Neuronal stem cell (in vitro differentiated cells): ENCODE data around the gene SWAP70.

Source experiments
- DNase-seq: peaks from one replicate; pipeline ENCODE4 v3.0.0-alpha.2; 2013; ENCODE audit warnings: low spot score
- H2AFZ ChIP-seq: one replicate; pipeline ENCODE4 v1.6.1; 2013; ENCODE audit warnings: mild to moderate bottlenecking, low read length, inconsistent platforms
- H2AK5ac ChIP-seq: 2 replicates; pipeline ENCODE4 v1.6.1; 2013; ENCODE audit warnings: low read depth, mild to moderate bottlenecking, inconsistent platforms, low read length, moderate library complexity, mixed read lengths
- H2BK120ac ChIP-seq: 2 replicates; pipeline ENCODE4 v1.6.1; 2013; ENCODE audit warnings: low read depth, mild to moderate bottlenecking, inconsistent platforms, low read length, moderate library complexity, mixed read lengths
- H2BK12ac ChIP-seq: one replicate; pipeline ENCODE4 v1.6.1; 2013; ENCODE audit warnings: low read length, inconsistent platforms
- H2BK15ac ChIP-seq: 2 replicates; pipeline ENCODE4 v1.6.1; 2013; ENCODE audit warnings: mild to moderate bottlenecking, low read length, inconsistent platforms, mixed read lengths
- H2BK5ac ChIP-seq: one replicate; pipeline ENCODE4 v1.6.1; 2013; ENCODE audit warnings: inconsistent platforms, mild to moderate bottlenecking, low read length, moderate library complexity
- H3K14ac ChIP-seq: one replicate; pipeline ENCODE4 v1.6.1; 2013; ENCODE audit warnings: low read length, inconsistent platforms
- H3K18ac ChIP-seq: 2 replicates; pipeline ENCODE4 v1.6.1; 2013; ENCODE audit warnings: low read length, inconsistent platforms
- H3K23ac ChIP-seq: 2 replicates; pipeline ENCODE4 v1.6.1; 2013; ENCODE audit warnings: low read depth, mild to moderate bottlenecking, mixed read lengths, low read length, inconsistent platforms; ENCODE audit not compliant: poor library complexity
- H3K27ac ChIP-seq: replicated peaks from 3 replicates; pipeline ENCODE4 v1.5.1; 2013; ENCODE audit warnings: low read length, inconsistent platforms
- H3K27me3 ChIP-seq, 3 experiments: 2 replicates each; pipeline ENCODE4 v1.6.1; 2013; ENCODE audit warnings: low read length in 3 of 3, mild to moderate bottlenecking in 2 of 3, inconsistent platforms in 1 of 3, low read depth in 1 of 3, mixed read lengths in 1 of 3, moderate library complexity in 1 of 3; ENCODE audit not compliant: control insufficient read depth in 3 of 3, insufficient read depth in 3 of 3
- H3K36me3 ChIP-seq, 2 donors: replicated peaks in 1 of 2; 2 replicates each; pipeline ENCODE4 v1.6.1; 2013; ENCODE audit warnings: low read length in 2 of 2; ENCODE audit not compliant: control insufficient read depth in 2 of 2, insufficient read depth in 2 of 2
- H3K4ac ChIP-seq: 2 replicates; pipeline ENCODE4 v1.6.1; 2013; ENCODE audit warnings: inconsistent platforms, mild to moderate bottlenecking, low read length, moderate library complexity
- H3K4me1 ChIP-seq, 2 donors: 1 replicate in 1 of 2; 2 replicates in 1 of 2; pipeline ENCODE4 v1.6.1; 2013; ENCODE audit warnings: low read length in 2 of 2, low read depth in 1 of 2; ENCODE audit not compliant: control insufficient read depth in 2 of 2, insufficient read depth in 1 of 2
- H3K4me2 ChIP-seq: one replicate; pipeline ENCODE4 v1.6.1; 2013; ENCODE audit warnings: mild to moderate bottlenecking, low read length, inconsistent platforms; ENCODE audit not compliant: insufficient read depth, poor library complexity, severe bottlenecking
- H3K4me3 ChIP-seq, 2 donors: 2 replicates each; pipeline ENCODE4 v1.5.1; 2013; ENCODE audit warnings: low read length in 2 of 2, mild to moderate bottlenecking in 2 of 2, inconsistent platforms in 1 of 2, moderate library complexity in 1 of 2
- H3K79me1 ChIP-seq: one replicate; pipeline ENCODE4 v1.6.1; 2013; ENCODE audit warnings: low read depth, mild to moderate bottlenecking, inconsistent platforms, low read length, moderate library complexity
- H3K9ac ChIP-seq: one replicate; pipeline ENCODE4 v1.6.1; 2013; ENCODE audit warnings: mild to moderate bottlenecking, low read depth, low read length, inconsistent platforms; ENCODE audit not compliant: poor library complexity
- H3K9me3 ChIP-seq, 2 donors: replicated peaks in 1 of 2; 2 replicates each; pipeline versions ENCODE3 to v1.6.1; 2013; ENCODE audit warnings: low read length in 2 of 2, mild to moderate bottlenecking in 2 of 2, inconsistent platforms in 1 of 2, low read depth in 1 of 2, mixed read lengths in 1 of 2, moderate library complexity in 1 of 2; ENCODE audit not compliant: control insufficient read depth in 2 of 2, insufficient read depth in 1 of 2
- H4K8ac ChIP-seq: one replicate; pipeline ENCODE4 v1.6.1; 2013; ENCODE audit warnings: low read depth, mild to moderate bottlenecking, inconsistent platforms, low read length, moderate library complexity
- H4K91ac ChIP-seq: one replicate; pipeline ENCODE4 v1.6.1; 2013; ENCODE audit warnings: low read length, low read depth, mild to moderate bottlenecking, inconsistent platforms; ENCODE audit not compliant: poor library complexity
- WGBS, 2 donors: extraction: QIAGEN DNeasy Blood & Tissue Kit; methylation state at CpG; one replicate each; pipeline ENCODE4 v1.1.7; 2013; ENCODE audit warnings: missing lambda C conversion rate in 2 of 2, mixed read lengths in 1 of 2; ENCODE audit not compliant: insufficient read length in 2 of 2, insufficient replicate concordance in 1 of 2; ENCODE audit errors: extremely low coverage in 2 of 2; 5-methylcytosine and 5-hydroxymethylcytosine counted together

Gene SWAP70

DNA sequence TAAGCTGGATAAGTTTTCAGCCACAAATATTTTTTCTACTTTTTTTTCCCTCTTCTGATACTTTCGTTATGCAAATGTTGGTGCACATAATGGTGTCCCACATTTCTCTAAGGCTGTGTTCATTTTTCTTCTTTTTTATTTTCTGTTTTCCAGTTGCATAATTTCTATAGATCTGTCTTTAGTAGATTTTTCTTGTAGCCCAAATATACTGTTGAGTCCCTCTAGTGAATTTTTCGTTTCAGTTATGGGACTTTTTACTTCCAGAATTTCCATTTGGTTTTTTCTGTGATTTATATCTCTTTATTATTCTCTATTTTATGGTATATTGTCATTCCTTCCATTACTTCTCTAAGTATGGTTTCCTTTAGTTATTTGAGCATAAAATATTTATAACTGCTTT, 72.0 kb downstream of the SWAP70 start:
- Histone ChIP-seq H3K4me1 (peaks cover 0 to 2% of the 10 kb centered on the region in 2 donors), H2BK5ac (no peak overlapping the region), H3K4me3 (no peak overlapping the region), H3K4ac (no peak overlapping the region), H3K27me3 (no peaks in the 10 kb centered on the region), H3K18ac (no peak overlapping the region), H2AK5ac (no peak overlapping the region), H3K4me2 (no peak overlapping the region), H4K91ac (no peak overlapping the region), H2AFZ (no peak overlapping the region), H3K23ac (no peak overlapping the region), H3K9ac (no peak overlapping the region), H2BK12ac (no peak overlapping the region), H3K27ac (no peak overlapping the region), H4K8ac (no peak overlapping the region), H3K36me3 (peaks cover 24 to 56% of the 10 kb centered on the region in 2 donors), H3K14ac (no peak overlapping the region), H2BK120ac (no peak overlapping the region), H2BK15ac (no peak overlapping the region), H3K79me1 (no peaks in the 10 kb centered on the region), H3K9me3 (peaks cover 6 to 27% of the 10 kb centered on the region in 2 donors)
- WGBS, 2 donors: no CpG with 5 or more reads among the region's 2 CpGs
- DNase-seq: no peak

DNA sequence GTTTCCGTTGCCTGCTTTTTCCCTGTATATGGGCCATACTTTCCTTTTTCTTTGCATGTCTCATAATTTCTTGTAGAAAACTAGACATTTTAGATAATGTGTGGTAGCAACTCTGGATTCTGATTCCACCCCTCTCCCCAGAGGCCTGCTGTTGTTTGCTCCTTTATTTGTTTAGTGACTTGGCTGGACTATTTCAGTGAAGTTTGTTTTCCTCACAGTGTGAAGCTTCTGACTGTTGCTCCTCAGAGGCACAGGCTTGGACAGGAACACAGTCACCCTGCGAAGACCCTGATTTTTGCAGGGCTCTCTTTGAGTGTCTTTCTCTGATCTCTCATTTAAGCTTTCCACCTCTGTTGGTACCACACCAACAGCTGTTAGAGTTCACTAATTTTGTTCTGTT, 72.5 kb downstream of the SWAP70 start:
- Histone ChIP-seq H4K8ac (no peak overlapping the region), H4K91ac (no peak overlapping the region), H3K18ac (no peak overlapping the region), H3K14ac (no peak overlapping the region), H3K4ac (no peak overlapping the region), H3K36me3 (peaks cover 27 to 61% of the 10 kb centered on the region in 2 donors), H3K27me3 (no peaks in the 10 kb centered on the region), H2AFZ (no peak overlapping the region), H3K4me2 (no peak overlapping the region), H3K9me3 (peaks cover 6 to 27% of the 10 kb centered on the region in 2 donors), H3K4me3 (no peak overlapping the region), H2BK12ac (no peak overlapping the region), H3K23ac (no peak overlapping the region), H3K4me1 (peaks cover 0 to 2% of the 10 kb centered on the region in 2 donors), H2BK5ac (no peak overlapping the region), H2BK120ac (no peak overlapping the region), H3K9ac (no peak overlapping the region), H3K79me1 (no peaks in the 10 kb centered on the region), H3K27ac (no peak overlapping the region), H2AK5ac (no peak overlapping the region), H2BK15ac (no peak overlapping the region)
- DNase-seq: no peak
- no CpG with 5 or more reads among the region's 2 CpGs for WGBS, 2 donors

DNA sequence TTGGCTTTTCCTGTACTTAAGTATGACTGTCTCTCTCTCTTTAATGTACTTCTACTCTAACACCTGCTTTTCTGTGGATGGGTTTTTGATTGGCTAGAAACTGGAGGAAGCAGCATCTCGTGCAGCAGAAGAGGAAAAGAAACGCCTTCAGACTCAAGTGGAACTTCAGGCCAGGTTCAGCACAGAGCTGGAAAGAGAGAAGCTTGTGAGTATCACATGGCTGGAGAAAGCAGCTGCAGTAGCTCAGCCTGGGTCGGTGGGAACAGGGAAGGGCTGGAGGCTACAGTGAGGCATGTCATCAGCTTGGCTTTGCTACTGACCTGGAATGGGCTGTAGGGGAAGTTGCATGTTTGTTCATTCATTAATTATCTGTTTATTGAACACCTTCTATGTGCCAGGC, 74.2 kb downstream of the SWAP70 start:
- no peak overlapping the region for H3K27ac ChIP-seq
- no peak for DNase-seq
- no peak overlapping the region for H3K4ac ChIP-seq
- no peak overlapping the region for H3K9ac ChIP-seq
- H3K14ac ChIP-seq: no peak overlapping the region
- no peak overlapping the region for H3K18ac ChIP-seq
- H2AK5ac ChIP-seq: no peak overlapping the region
- H3K4me3 ChIP-seq: no peak overlapping the region
- no CpG with 5 or more reads among the region's 3 CpGs for WGBS, 2 donors
- H2BK120ac ChIP-seq: no peak overlapping the region
- peaks cover 27 to 60% of the 10 kb centered on the region in 2 donors for H3K36me3 ChIP-seq
- H3K27me3 ChIP-seq: no peaks in the 10 kb centered on the region
- H3K23ac ChIP-seq: no peak overlapping the region
- H3K4me1 ChIP-seq: no peaks in the 10 kb centered on the region
- H2BK12ac ChIP-seq: no peak overlapping the region
- H4K91ac ChIP-seq: no peak overlapping the region
- no peak overlapping the region for H2AFZ ChIP-seq
- H3K9me3 ChIP-seq: peaks cover 6 to 27% of the 10 kb centered on the region in 2 donors
- H4K8ac ChIP-seq: no peak overlapping the region
- H3K4me2 ChIP-seq: no peak overlapping the region
- H2BK5ac ChIP-seq: no peak overlapping the region
- H2BK15ac ChIP-seq: no peak overlapping the region
- no peaks in the 10 kb centered on the region for H3K79me1 ChIP-seq

GRCh38 chr11:9738707-9739106, 74.8 kb downstream of the SWAP70 start:
- Histone ChIP-seq H2AK5ac (no peak overlapping the region), H3K4me1 (no peaks in the 10 kb centered on the region), H3K36me3 (peaks cover 23 to 58% of the 10 kb centered on the region in 2 donors), H3K4ac (no peak overlapping the region), H3K27me3 (no peaks in the 10 kb centered on the region), H3K9me3 (peaks cover 6 to 27% of the 10 kb centered on the region in 2 donors), H3K4me3 (no peak overlapping the region), H3K9ac (no peak overlapping the region), H3K23ac (no peak overlapping the region), H4K91ac (no peak overlapping the region), H3K27ac (no peak overlapping the region), H2AFZ (no peak overlapping the region), H2BK5ac (no peak overlapping the region), H2BK120ac (no peak overlapping the region), H3K79me1 (no peaks in the 10 kb centered on the region), H3K14ac (no peak overlapping the region), H2BK15ac (no peak overlapping the region), H3K18ac (no peak overlapping the region), H3K4me2 (no peak overlapping the region), H2BK12ac (no peak overlapping the region), H4K8ac (no peak overlapping the region)
- no CpG with 5 or more reads among the region's 1 CpG for WGBS, 2 donors
- DNase-seq: no peak
